Measurements from ENCODE around the gene PNPLA5.
"Not testable (repeated sequence)": the region's sequence is repeated elsewhere in the genome, so short reads cannot be mapped to it uniquely, and the experiment has no call there.

PNPLA5 gene

GRCh38 chr22:43879901-43880540 lies 11.8 kb downstream of the PNPLA5 start:
- no peak for DNase-seq

DNA sequence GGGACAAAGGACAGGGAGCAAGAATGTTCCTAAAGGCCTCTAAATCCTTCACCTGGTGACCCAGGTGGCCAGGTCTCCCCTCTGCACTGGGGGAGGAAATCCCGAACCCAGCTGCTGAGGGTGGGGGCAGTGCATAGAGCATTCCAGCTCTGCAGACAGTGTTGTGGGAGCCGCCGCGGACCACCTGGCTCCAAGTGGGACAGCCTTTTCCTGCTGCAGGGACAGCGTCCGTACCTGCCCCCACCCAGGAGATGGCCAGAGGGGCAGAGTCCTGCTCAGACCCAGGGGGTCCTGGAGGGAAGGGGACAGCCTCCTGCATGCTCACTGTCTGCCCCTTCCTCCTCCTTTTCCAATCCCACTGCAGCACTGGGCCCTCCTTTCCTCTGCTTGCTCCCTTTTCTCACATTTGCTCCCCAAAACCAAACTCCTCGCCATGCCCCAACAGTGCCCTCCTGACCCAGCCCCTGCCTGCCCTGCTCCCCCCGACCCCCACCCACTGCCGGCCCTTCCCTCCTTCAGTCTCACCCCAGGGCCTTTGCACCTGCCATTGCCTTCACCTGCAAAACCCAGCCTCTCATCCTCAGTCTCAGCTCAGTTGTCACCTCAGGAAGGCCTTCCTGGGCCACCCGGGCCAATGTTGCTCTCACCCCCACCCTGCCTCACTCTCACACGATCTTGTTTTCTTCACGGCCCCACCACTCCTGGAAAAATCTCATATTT lies 12.8 kb downstream of the PNPLA5 start:
- no peak for DNase-seq

- no peak for DNase-seq
Observed at GRCh38 chr22:43878079-43878795, 13.6 kb downstream of the PNPLA5 start.

GRCh38 chr22:43876866-43877509 lies 14.8 kb downstream of the PNPLA5 start:
- DNase-seq = no peak

DNA sequence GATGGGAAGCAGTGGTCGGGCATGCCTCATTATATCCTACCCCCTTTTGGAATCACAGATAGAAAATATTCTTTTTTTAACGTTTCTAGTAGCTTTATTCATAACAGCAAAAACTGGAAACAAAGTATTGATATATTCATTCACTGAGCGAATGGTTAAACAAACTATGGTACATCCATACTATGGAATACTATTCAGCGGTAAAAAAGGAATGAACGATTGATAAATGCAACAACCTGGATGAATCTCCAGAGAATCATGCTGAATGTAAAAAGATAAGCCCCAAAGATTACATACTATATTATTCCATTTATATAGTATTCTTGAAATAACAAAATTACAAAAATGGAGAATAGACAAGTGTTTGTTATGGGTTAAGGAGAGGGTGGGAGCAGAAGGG lies 22.0 kb downstream of the PNPLA5 start:
- DNase-seq = no peak

DNA sequence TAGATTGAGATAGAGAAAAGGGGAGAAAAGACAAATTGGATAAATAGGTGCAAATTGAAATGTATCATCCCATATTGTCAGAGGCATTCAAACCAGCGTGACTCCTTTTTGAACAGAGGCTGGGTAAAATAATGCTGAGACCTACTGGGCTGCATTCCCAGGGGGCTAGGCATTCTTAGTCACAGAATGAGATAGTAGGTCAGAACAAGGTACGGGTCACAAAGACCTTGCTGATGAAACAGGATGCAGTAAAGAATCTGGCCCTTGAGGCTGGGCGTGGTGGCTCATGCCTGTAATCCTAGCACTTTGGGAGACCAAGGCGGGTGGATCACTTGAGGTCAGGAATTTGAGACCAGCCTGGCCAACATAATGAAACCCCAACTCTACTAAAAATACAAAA lies 22.8 kb downstream of the PNPLA5 start:
- not testable (repeated sequence) for DNase-seq

- no peak for DNase-seq
Observed at GRCh38 chr22:43867839-43868635, 23.8 kb downstream of the PNPLA5 start.

GRCh38 chr22:43862882-43863202 lies 29.0 kb downstream of the PNPLA5 start:
- DNase-seq = no peak

DNA sequence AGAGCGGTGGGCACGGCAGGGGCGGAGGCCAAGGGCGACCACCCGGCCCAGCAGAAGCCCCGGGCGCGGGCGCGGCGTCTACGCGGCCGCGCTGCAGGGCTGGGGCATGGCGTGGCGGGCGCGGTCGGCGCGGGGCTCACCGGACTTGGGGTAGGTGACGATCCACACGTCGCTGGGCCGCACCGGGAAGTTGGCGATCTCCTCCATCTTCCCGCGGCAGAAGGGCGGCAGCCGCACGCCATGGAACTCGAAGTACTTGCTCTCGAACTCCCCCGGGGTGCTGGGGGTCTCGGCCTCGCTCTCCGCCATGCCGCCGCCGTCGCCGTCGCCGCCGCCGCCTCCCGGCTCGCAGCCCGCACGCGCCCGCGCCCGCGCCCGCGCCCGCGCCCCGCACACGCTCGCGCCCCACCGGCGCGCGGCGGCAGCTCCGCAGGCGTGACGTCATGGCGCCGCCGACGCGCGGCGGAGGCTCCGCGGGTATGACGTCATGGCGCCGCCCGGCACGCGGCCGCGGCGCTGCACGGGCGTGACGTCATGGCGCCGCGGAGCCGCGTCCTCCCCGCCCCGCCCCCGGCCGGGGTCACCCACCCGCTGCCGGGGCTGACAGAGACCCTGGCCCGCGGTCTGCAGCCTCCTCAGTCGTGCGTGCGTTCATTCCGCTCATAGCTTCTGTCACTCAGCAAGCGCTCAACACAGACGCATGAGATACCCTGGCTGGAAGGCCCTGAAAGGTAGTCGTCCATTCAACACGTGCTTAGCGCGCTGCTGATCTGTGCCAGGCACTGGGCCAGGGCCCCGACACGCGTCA lies 29.5 kb downstream of the PNPLA5 start, which contains the start of gene SULT4A1:
TSS of gene SULT4A1 (minus strand) at position 440 of the 808 bp plus-strand sequence. CDS start at position 309, 131 bp downstream.
- peak; percentile 52 for DNase-seq

DNA sequence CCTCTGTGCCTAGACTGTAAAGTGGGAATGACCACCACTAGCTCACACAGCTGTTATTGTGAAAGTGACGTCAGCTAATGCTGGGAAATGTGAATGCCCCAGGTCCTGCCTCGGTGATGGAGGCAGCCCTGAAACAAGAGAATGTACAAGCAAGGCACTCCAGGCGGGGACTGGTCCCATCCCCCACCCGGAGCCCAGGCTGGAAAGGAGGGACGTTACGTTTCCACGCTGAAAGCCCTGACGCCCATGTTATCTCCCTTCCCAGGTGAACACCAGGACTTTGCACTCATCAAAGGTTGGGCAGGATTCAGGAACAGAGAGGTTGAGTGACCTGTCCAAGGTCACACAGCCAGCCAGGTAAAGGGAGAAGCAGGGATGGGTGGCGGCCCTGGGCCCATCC lies 30.3 kb downstream of the PNPLA5 start:
- DNase-seq = no peak

DNA sequence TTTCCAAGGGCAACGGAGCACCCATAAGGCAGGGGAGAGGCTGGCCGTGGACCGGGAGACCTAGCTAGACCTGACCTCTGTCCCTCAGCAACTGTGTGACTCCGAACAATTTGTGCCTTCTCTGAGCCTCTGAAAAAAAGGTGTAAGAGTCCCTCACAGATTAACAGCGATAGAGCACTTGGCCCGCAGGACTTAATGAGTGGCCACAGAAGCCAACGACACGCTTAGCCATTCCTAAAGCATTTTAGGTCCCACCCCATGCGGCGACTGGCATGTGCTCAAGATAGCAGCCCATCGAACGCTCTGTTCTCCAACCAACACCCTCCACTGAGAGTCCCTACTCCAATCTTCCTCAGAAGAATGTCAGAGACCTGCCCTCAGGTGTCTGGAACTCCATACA lies 31.0 kb downstream of the PNPLA5 start:
- no peak for DNase-seq

- no peak for DNase-seq
Observed at GRCh38 chr22:43860126-43860525, 31.7 kb downstream of the PNPLA5 start.

- no peak for DNase-seq
Observed at GRCh38 chr22:43859621-43860020, 32.2 kb downstream of the PNPLA5 start.

- DNase-seq = no peak
Observed at GRCh38 chr22:43859176-43859575, 32.6 kb downstream of the PNPLA5 start.

DNA sequence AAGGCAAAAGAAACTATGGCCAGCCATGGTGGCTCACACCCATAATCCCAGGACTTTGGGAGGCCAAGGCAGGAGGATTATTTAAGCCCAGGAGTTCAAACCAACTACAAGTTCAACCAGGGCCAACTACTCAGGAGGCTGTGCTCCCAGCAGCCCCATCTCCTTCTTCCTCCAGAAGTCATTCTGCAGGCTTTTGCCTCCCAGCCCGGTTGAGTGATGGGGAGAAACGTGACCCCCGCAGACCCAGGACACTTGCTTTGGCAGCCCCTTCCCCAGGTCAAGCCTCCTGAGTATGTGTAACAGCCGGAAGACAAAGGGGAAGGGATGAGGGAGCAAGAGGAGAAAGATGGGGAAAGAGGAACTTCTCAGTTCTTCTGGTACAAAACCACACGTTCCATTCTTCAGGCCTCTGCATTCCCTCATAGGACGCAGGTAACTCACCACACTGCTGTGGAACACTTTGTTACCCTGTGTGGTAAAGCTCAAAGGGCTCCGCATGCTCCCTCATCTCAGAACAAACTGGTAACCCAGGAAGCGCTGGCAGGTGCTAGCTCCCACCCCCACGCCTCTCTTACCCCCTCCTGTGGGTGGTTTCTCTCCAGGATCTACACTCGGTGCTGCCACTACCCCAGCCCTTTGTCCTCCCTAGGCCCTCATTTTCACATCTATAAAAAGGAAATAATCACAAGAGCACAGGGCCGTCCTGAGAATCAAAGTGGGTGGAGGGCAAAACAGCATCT lies 33.5 kb downstream of the PNPLA5 start:
- DNase-seq = no peak

DNA sequence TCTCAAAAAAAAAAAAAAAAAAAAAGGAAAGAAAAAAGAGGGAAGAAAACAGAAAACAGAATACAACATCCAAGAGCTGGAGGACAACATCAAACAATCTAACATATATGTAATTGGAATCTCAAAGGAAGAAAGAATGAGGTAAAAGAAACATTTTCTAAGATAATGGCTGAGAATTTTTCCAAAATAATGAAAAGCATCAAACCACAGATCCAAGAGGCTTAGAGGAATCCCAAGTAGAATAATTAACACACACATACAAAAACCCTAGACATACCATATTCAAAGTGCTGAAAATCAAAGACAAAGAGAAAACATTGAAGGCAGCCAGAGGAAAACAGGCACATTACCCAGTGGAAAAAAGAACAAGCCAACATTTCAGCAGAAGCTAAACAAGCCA lies 34.4 kb downstream of the PNPLA5 start:
- no peak for DNase-seq

- DNase-seq = no peak
Observed at GRCh38 chr22:43855431-43855830, 36.4 kb downstream of the PNPLA5 start.

DNA sequence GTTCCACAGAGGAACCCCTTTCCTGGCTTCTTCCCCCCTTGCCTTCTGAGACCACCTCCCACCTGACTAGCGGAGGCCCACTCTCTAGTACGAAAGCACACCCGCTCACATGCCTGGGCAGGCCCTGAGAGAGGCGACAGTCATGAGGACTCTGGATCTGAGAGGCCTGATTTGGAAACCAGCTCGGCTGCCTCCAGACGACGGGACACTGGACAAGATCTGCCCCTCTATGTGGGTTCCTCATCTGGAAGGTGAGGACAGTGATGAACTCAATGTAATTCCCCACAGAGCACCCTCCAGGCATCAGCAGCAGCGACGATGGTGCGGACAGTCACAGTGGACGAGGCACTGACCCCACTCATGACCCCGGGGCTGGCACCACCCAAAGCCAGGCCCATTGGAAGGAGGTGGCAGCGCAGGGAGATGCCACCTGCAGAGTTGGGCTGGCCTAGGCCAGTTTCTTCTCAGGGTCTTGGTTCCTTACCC lies 37.0 kb downstream of the PNPLA5 start:
- no peak for DNase-seq

GRCh38 chr22:43854121-43854785 lies 37.6 kb downstream of the PNPLA5 start:
- no peak for DNase-seq

DNA sequence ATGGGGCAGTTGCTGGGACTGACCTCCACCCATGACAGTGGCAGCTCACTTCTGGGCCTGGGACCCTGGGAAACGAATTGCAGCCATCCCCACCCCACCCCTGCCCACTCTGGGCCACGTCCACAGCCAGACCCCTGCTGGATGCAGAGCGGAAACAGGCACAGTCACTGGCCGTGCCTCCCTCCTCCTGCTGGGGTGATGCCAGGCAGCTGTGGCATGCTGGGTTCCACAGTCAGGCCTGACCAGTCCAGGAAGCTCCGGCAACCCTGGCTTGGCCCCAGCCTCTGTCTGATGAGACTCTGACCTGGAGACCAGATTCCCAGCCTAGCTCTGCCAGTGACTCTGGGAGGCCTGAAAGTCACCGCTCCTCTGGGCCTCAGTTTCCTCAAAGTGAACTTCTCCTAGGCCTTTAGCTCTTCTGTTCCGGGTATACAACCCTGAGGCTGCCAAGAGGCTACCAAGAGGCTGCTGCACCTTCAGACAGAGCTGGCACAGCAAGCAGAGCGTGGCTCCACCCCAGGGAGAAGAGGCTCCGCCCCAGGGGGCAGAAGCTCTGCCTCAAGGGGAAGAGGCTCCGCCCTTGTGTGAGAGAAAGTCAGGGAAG lies 38.4 kb downstream of the PNPLA5 start:
- DNase-seq = no peak

All from NCI-H774 (cell line).